ENCODE data around the gene PEX3.

Gene PEX3, protein sequence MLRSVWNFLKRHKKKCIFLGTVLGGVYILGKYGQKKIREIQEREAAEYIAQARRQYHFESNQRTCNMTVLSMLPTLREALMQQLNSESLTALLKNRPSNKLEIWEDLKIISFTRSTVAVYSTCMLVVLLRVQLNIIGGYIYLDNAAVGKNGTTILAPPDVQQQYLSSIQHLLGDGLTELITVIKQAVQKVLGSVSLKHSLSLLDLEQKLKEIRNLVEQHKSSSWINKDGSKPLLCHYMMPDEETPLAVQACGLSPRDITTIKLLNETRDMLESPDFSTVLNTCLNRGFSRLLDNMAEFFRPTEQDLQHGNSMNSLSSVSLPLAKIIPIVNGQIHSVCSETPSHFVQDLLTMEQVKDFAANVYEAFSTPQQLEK

DNA sequence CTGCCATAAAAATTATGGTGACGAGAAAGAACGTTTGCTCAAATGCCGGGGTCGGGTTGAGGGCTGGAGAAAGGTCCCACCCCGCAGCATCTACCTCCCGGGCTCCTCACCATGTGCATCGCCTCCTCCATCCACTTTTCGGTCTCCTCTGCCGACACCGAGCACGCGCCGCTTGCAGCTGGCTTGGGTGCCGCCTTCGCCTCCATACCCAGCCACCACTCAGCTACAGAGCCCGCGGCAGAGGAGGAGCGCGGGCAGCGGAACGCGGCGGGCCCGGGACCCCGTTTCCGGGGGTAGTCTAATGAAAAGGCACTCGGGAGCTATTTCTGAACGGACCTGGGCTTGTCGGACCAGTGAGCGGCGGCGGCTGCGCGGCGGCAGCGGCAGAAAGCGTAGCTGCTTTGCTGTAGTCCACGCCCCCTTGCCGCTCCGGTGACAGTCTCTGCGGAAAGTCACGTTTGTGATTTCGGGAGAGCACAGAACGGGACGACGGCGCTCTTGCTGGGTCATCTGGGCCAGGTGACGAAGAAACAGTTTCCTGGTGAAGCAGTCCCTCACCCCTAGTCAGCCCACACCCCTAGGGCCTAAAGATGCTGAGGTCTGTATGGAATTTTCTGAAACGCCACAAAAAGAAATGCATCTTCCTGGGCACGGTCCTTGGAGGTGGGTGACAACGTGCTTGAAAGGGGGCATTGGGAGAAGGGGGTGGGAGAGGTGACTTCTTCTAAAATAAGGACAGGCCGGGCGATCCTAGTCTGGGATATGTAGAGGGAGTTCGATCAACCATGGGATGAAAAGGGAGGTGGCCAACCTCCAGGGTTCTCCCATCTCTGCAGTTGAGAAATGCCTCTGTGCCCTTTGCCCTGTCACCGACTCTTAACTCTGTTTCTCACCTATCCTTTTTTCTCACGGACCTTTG, at the start of gene PEX3, which contains the start of gene ADAT2:
TSS of gene PEX3 (plus strand) at position 353 of the 919 bp plus-strand sequence. CDS start at position 591, 238 bp downstream.
TSS of gene ADAT2 (minus strand) at position 243 of the 919 bp plus-strand sequence. CDS start at position 206, 37 bp downstream.
- peak; percentile 93 for DNase-seq (ENCODE audit: low read depth)

DNA sequence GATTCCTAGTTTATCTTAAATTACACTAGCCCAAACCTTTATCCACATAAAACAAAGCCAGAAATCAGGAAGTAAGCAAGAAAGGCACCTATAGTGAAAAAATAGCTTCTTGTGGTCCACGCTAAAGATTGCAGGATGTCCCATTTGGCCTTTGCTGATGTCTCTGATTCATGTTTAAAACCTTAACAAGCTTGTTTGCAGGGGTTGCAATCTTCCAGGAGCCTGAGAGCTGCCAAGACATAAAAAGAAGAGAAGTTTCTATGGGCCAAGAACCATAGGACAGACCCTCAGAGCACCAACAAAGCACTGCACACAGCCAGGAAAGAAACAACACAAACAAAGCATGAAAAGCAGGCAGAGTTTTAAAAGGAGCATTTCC, 49.5 kb upstream of the PEX3 start:
- DNase-seq (ENCODE audit: low read depth) = no peak

DNA sequence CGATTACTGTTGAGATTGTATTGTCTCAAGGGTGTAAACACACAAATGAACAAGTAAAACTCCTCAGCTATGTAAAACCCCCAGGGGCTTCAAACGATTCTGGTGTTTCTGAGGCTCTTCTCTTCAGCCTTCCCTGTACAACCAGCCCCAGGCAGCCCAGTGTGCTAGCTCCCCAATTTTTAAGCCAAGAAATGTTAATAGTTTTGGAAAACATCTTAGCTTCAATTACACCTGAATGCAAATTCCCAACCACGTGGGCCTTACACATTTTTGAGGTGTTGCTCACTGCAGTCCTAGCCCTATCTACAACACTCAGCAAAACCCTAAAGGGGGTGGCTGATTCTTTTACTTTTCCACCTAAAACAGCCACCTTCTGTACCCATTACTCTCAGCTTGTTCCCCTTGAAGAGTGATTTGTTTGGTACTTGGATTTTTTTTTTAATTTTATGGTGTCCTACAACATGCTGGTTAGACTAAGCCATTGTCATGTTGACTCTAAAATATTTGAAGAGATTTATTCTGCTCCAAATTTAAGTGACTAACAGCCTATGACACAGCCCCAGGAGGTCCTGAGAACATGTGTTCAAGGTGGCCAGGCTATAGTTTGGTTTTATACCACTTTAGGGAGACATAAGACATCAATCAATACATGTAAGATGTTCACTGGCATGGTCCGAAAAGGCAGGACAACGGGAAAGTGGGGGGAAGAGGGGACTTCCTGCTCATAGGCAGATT, 48.8 kb upstream of the PEX3 start:
- DNase-seq (ENCODE audit: low read depth) = no peak

DNA sequence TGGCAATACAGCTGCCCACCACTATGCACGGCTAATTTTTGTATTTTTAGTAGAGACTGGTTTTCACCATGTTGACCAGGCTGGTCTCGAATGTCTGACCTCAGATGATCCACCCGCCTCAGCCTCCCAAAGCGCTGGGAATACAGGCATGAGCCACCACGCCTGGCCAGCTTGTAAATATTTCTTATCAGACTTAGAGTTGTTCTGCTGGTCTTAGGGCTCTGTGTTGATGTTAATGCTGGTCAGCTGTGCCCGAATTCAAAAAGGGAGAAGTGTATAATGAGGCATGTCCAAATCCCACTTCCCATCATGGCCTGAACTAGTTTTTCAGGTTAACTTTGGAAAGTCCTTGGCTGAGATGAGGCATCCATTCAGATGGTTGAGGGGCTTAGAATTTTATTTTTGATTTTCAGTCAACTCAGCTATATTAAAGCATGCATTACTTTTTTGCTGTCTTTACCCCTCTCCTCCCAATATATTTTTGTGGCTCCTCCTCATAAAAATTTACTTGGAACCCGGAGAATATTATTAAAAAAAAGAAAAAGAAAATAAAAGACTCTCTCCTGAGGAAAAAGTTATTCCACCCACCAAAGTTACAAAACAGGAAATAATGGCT, 47.8 kb upstream of the PEX3 start:
- no peak for DNase-seq (ENCODE audit: low read depth)

DNA sequence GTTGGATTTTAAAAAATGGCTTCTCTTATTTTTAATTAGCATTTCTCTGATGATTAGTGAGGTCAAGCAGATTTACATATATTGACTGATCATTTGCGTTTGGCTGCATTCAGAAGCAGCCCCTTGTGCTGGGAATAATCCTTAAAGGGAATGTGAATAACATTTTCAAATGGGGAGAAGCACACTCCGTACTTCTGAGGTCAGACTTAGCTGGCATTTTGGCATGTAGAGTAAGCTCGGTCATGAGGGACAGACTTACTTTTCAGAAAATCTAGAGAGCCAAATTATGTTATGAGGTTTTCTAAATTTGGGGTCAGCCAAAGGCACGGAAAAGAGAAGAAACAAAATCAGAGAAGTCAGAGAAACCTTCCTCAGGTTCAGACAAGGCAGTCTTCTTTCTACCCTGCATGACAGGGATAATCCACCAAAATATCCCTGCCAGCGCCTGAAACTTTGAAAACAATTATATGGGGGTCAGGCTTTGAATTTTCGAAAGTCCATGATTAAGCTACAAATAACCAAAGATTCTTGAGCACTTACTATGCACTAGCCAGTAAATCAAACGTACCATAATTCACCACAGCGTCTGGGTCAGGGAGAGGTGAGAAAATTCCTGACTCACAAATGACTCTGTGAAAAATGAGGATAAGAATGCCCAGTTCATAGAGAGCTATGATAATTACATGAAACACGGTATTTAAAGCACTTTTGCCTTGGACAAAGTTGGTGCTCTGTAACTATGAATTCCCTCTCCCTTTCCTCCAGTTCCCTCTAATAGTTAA, 45.0 kb upstream of the PEX3 start:
- no peak for DNase-seq (ENCODE audit: low read depth)

DNA sequence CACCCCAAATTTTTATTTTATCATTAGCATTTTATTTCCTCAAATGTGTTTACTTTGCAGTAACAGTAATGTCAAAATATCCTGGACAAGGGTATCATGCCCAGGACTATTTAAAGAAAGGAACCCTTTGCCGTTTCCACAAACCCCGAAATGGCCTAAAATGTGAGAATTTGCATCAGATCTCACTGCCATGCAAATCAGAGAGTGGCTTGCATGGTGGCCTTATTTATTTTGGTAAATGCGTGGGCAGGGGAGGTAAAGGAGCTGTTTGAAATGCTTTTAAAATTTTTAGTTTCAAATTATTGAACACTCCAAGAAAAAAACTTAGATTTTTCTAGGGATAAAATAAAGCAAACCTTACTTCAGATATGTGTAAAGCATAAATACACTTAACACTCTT, 43.9 kb upstream of the PEX3 start:
- no peak for DNase-seq (ENCODE audit: low read depth)

DNA sequence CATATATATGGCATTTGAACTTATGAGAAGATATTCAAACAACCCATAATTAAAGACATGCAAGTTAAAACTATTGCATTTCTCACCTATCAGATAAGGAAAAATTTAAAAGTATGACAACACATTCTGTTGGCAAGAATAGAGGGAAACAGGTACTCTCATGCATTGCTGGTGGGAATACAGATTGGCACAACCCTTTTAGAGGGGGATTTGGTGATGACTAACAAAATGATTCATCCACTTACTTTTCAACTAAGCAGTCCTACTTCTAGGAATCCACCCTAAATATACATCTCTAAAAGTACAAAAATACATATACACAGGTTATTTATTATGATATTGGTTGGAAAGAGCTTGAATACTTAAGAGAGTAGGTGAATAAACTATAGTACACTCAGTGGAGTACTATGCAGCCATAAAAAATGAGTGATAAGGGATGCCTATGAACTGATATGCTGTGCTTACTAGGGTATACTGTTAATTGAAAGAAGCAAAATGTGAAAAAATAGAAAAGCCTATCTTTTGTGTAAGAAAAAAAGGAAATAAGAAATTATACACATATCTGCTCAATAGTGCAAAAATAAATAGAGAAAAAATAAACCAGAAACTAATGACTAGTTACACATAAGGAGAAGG, 42.3 kb upstream of the PEX3 start:
- no peak for DNase-seq (ENCODE audit: low read depth)

DNA sequence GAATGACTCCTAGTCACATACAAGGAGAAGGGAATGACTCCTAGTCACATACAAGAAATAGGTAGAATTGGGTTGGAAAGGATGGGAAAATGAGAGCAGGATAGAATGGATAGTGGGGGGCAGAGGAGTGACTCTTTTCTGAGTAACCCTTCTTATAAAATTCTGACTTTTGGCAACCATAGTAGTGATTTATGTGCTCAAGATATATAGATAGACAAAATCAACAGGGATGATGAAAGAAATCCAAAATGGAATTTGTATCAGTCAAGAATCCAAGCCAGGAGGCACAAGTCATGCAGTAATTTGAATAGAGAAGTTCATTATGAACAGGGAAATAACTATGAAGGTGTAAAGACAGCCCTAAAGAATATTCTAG, 41.8 kb upstream of the PEX3 start:
- no peak for DNase-seq (ENCODE audit: low read depth)

DNA sequence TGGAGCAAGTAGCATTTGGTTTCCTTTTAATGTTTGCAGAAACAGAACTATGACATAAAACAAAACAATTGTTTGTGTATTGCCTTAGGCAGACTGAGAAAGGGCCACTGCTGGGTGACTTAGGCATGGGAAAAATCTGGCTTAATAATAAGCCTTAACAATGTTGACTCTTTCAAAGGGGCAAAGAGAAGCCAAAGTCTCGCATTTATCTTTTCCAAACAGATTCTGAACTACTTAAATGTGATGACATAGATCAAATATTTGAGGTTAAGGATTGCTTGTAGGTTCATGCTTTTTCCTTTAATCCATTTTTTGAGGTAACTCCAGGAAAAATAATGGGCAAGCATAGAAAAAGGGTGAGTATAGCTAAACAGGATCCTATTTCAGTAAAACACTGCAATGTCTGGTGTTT, 39.7 kb upstream of the PEX3 start:
- no peak for DNase-seq (ENCODE audit: low read depth)

DNA sequence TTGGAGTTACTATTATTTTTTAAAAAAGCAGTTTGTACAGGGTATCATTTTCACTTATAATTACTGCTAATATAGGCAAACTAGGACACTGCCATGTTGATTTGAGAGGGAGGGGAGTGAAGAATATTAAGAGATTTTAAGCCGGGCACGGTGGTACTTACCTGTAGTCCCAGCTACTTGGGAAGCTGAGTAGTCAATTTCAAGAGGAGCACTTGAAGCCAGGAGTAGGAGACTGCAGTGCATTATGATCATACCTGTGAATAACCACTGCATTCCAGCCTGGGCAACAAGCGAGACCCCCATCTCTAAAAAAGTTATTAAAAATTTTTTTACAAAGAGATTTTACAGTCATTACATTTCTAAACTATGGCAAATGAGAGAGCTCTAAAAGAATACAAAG, 35.8 kb upstream of the PEX3 start:
- DNase-seq (ENCODE audit: low read depth) = no peak

DNA sequence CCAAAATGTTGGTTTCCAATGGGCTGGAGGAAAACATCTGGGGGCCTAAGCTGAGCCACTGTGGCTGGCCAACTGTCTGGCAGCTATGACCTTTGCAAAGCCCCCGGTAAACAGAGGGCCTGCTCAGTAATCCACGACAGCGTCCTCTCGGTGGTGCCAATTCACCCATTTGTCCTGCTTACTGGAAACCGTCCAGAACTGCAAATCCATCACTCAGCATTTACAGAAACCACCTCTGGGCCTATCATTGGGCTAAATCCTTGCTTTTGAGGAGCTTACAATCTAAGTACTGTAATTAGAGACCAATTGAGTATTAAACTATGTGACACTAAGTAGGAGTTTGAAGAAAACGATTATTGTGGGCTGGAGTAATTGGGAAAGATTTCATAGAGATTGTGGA, 31.1 kb upstream of the PEX3 start:
- DNase-seq (ENCODE audit: low read depth) = no peak

DNA sequence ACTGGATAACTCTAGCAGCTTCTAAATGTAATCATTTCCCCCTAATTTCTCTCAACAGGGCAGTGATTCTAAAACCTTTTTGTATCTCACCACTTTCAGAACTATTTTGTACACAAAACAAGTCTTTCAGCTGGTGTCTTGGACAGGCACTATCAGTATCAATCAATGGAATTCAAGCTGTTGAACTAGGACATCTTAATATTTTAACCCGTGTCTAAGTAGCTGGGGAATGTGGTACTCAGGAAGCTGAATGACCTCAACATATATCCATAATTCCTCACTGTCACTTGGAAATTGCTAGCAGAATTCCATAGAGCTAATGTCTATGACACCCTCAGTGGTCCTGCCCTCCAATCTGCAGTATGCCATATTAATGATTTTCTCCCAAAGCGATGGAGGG, 24.6 kb upstream of the PEX3 start:
- DNase-seq (ENCODE audit: low read depth) = no peak

DNA sequence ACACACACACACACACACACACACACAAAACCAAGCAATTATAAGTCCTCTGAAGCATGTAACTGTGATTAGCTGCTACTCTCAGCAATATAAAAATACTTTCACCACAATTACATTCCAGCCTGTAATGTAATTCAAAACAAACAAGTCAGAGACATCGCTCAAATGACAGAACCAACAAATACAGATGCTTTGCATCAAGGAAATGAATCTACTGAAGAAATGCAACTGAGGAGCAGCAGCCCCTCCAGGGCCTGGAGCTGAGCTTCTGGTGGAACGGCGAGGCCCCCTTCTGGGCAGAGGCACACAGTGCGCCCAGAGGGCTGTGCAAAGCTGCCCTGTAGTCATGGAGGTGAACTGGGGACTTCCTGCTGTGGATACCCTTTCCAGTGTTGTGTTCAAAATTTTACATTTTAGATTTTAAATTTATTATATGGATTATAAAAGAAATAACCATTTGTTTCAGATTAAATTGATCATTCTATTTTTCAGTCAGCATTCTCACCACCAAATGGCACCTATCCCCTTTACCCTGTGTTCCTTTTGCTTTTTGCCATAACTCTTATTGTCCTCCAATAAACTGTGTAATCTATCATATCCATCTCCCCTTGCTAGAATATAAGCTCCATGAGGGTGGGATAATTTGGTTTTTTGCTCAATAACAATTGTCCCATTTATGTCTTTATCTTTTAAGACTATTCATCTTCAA, 23.3 kb upstream of the PEX3 start:
- peak; percentile 55 for DNase-seq (ENCODE audit: low read depth)

DNA sequence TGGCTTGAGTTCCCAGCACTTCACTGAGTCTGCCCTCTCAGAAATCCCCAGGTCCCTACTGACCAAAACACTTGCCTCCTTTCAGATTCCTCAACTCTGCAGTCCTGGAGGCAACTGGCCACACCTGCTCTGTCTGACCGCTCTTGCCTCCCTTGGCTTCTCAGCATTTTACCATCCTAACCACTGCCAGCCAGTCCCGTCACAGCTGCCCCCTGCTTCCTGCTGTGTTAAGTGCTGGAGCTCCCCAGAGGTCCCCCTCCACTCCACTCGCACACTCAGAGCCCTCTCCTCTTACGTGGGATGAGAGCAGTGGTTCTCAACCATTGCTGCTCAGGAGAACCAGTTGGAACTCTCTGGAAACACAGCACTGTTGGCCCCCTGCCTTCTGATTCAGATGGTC, 20.6 kb upstream of the PEX3 start:
- DNase-seq (ENCODE audit: low read depth) = no peak

DNA sequence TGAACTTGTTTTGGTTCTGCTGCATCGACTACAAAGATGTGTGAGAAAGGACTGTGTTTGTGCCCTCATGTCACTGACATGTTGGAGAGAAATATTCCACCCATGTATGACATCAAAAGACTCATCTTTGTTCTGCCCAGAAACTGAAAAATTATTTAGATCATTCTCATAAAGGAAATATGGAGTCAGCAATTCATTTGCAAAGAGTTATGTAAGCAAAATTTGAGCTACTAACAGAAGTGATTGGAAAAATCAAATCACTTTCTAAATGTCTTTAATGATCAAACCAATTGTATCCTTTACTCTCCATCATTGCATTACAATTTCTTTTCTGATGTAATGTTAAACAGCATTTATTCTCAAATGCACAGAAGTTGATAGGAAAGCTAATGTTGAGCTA, 19.4 kb upstream of the PEX3 start:
- no peak for DNase-seq (ENCODE audit: low read depth)

DNA sequence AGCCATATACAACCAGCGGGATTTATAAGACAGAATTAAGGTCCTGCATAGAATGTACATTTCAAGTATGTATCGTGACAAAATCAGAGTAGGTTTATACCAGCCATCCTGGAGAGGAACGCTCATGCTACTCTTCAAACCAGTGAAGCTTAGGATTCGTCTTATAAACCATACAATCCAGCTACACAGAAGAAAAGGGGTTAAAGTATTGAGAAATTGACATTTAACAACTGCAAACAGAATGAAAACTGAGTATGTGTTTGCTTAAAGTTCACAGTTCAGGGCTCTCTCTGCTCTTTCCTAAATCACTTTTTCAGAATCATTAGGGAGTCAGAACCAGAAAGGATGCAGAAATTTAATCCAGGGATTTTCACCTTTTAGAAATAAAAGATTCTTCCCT, 18.0 kb upstream of the PEX3 start:
- DNase-seq (ENCODE audit: low read depth) = no peak

DNA sequence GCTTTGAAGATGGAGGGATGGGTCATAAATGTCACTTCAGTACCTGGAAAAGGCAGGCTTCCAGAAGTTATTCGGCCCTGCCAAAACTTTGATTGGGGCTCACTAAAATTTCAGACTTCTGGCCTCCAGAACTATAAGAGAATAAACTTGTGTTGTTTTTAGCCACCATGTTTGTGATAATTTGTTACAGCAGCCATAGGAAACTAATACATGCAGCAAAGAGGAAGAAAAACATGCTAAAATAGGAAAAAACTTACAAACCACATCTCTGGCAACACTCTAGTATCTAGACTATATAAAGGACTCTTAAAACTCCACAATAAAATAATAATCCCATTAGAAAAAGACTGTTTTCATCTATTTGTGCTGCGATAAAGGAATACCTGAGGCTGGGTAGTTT, 9.6 kb upstream of the PEX3 start:
- DNase-seq (ENCODE audit: low read depth) = no peak

DNA sequence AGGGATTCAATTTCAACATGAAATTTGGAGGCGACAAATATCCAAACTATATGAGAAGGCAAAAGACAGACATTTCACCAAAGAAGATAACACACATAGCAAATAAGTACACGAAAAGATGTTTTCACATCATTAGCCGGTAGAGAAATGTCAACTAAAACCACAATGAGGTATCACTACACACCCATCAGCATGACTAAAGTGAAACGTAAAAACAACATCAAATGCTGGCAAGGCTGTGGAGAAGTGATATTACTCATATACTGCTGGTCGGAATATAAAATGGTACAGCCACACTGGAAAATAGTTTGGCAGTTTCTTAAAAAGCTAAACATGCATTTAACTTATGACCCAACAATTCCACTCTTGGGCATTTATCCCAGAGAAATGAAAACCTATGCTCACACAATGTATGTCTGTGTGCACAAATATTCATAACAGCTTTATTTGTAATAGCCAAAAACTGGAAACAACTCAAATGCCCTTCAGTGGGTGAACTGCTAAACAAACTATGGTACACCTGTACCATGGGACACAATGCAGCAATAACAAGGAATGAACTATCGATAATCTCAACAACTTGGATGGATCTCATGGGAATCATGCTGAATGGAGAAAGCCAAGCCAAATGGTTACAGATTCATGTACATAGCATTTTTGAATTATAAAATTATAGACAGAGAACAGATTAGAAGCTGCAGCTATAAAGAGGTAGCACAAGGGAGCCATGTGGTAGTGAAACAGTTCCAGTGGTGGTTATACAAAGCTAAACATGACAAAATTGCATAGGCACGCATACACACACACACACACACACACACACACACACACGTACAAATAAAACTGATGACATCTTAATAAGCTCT, 8.7 kb upstream of the PEX3 start:
- DNase-seq (ENCODE audit: low read depth) = no peak

DNA sequence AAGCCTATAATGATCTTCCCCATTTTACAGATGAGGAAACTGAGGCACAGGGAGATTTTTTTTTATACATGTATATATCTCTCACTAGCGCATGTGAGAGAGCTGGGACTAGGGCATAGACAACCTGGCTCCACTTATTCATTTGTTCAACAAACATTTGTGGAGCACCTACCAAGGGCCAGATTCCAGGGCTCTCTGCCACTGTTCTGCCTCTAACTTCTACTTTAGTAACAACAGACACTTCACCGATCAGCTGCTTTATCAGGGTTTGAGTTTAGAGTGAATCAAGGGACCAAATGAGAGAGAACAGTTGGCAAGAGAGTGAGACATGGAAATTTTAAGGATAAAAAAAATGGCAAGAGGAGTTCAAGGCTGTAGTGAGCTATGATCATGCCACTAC, 7.5 kb upstream of the PEX3 start:
- no peak for DNase-seq (ENCODE audit: low read depth)

Data from activated T-cell treated with anti-CD3 and anti-CD28 coated beads for 48 hours (primary cell).